Memory B cell (primary cell): ENCODE data around the gene GFI1.
"Not testable (repeated sequence)": the region's sequence is repeated elsewhere in the genome, so short reads cannot be mapped to it uniquely, and the experiment has no call there.

Experiments
- ATAC-seq: fragments of 150-1000 bp; cut with Tn5 transposase; 2 replicates; pipeline ENCODE4 v1.10.0; 2021; ENCODE audit warnings: low read depth, mild to moderate bottlenecking, moderate library complexity
- DNase-seq, 2 donors: peaks; one replicate each; pipeline ENCODE4 v3.0.0; 2022; ENCODE audit warnings: low spot score in 2 of 2
- H3K27ac Mint-ChIP-seq: one replicate; pipeline ENCODE4 v1.8.0; 2022; ENCODE audit warnings: mild to moderate bottlenecking, moderate library complexity, mixed read lengths
- H3K27me3 Mint-ChIP-seq: one replicate; pipeline ENCODE4 v1.8.0; 2022; ENCODE audit warnings: mixed read lengths
- H3K36me3 Mint-ChIP-seq: one replicate; pipeline ENCODE4 v1.8.0; 2022; ENCODE audit warnings: mild to moderate bottlenecking, mixed read lengths
- H3K4me1 Mint-ChIP-seq: one replicate; pipeline ENCODE4 v1.8.0; 2022; ENCODE audit warnings: mixed read lengths
- H3K4me3 Mint-ChIP-seq: one replicate; pipeline ENCODE4 v1.8.0; 2022; ENCODE audit warnings: mild to moderate bottlenecking, moderate library complexity, mixed read lengths
- H3K9me3 Mint-ChIP-seq: one replicate; pipeline ENCODE4 v1.8.0; 2022; ENCODE audit warnings: mixed read lengths

Gene GFI1

GRCh38 chr1:92486251-92487077, at the start of gene GFI1:
Gene GFI1, minus strand, starts transcription at chr1:92486925. Its CDS starts 3,438 bp downstream, at chr1:92483487.
- H3K4me3 Mint-ChIP-seq: peak within 1 kb of the TSS; percentile 84

DNA sequence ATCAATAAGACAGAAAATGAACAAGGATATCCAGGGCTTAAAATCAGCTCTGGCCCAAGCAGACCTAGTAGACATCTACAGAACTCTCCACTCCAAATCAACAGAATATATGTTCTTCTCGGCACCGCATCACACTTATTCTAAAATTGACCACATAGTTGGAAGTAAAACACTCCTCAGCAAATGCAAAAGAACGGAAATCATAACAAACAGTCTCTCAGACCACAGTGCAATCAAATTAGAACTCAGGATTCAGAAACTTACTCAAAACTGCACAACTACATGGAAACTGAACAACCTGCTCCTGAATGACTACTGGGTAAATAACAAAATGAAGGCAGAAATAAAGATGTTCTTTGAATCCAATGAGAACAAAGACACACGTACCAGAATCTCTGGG, 45.6 kb upstream of the GFI1 start:
- not testable (repeated sequence) for DNase-seq, H3K9me3 Mint-ChIP-seq, ATAC-seq, H3K27me3 Mint-ChIP-seq, H3K4me3 Mint-ChIP-seq, H3K27ac Mint-ChIP-seq
- Mint-ChIP-seq H3K36me3 (peaks cover 21% of the 10 kb centered on the region), H3K4me1 (peaks cover 17% of the 10 kb centered on the region)

More at GRCh38 chr1:92486251-92487077, at the start of gene GFI1:
- Mint-ChIP-seq H3K27ac (no peak within 1 kb of the TSS), H3K27me3 (peaks cover 28% of the 10 kb centered on the region), H3K9me3 (no peaks in the 10 kb centered on the region), H3K4me1 (peaks cover 25% of the 10 kb centered on the region), H3K36me3 (no peaks in the 10 kb centered on the region)
- ATAC-seq: no peak
- peak in 1 of 2 donors; percentile 24 for DNase-seq

GRCh38 chr1:92531939-92532338, 45.2 kb upstream of the GFI1 start:
- not testable (repeated sequence) for H3K9me3 Mint-ChIP-seq, H3K27me3 Mint-ChIP-seq, H3K27ac Mint-ChIP-seq, H3K4me3 Mint-ChIP-seq, DNase-seq, ATAC-seq
- peaks cover 21% of the 10 kb centered on the region for H3K36me3 Mint-ChIP-seq
- H3K4me1 Mint-ChIP-seq: peaks cover 17% of the 10 kb centered on the region

DNA sequence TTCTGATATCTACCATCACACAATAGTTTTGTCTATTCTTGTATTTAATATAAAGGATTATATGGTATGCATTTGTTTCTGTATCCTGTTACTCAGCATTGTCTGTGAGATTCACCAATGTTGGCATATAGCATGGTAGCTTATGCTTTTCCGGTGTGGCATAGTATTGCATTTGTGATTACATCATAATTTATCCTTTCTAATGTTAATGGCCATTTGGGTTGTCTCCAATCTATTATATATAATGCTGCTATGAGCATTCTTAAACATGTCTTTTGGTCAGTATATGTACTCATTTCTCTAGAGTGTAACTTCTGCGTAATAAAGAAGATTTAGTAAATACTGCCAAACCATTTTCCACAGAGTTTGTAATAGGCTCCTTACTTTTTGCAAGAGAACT, 40.9 kb upstream of the GFI1 start:
- DNase-seq (no peak), ATAC-seq (no peak)
- Mint-ChIP-seq H3K27ac (no peak overlapping the region), H3K9me3 (no peaks in the 10 kb centered on the region), H3K4me3 (no peak overlapping the region), H3K36me3 (peaks cover 18% of the 10 kb centered on the region), H3K27me3 (no peaks in the 10 kb centered on the region), H3K4me1 (peaks cover 6% of the 10 kb centered on the region)

GRCh38 chr1:92524944-92525590, 38.3 kb upstream of the GFI1 start:
- not testable (repeated sequence) for ATAC-seq, H3K27ac Mint-ChIP-seq, H3K9me3 Mint-ChIP-seq, DNase-seq, H3K27me3 Mint-ChIP-seq, H3K4me3 Mint-ChIP-seq, H3K4me1 Mint-ChIP-seq
- peaks cover 13% of the 10 kb centered on the region for H3K36me3 Mint-ChIP-seq

GRCh38 chr1:92519043-92519442, 32.3 kb upstream of the GFI1 start:
- no peak overlapping the region for H3K27ac Mint-ChIP-seq
- H3K36me3 Mint-ChIP-seq: peaks cover 13% of the 10 kb centered on the region
- ATAC-seq: no peak

GRCh38 chr1:92516574-92516973, 29.8 kb upstream of the GFI1 start:
- DNase-seq (no peak), ATAC-seq (no peak)
- no peak overlapping the region for H3K27ac Mint-ChIP-seq
- H3K4me1 Mint-ChIP-seq: no peaks in the 10 kb centered on the region
- H3K4me3 Mint-ChIP-seq: no peak overlapping the region
- no peaks in the 10 kb centered on the region for H3K27me3 Mint-ChIP-seq
- H3K36me3 Mint-ChIP-seq: peaks cover 20% of the 10 kb centered on the region
- H3K9me3 Mint-ChIP-seq: no peaks in the 10 kb centered on the region

More at GRCh38 chr1:92519043-92519442, 32.3 kb upstream of the GFI1 start:
- Mint-ChIP-seq H3K4me1 (no peaks in the 10 kb centered on the region), H3K4me3 (no peak overlapping the region), H3K9me3 (no peaks in the 10 kb centered on the region), H3K27me3 (no peaks in the 10 kb centered on the region)
- DNase-seq: no peak

- no peak for DNase-seq
- Mint-ChIP-seq H3K4me3 (no peak overlapping the region), H3K27ac (no peak overlapping the region), H3K9me3 (no peaks in the 10 kb centered on the region), H3K27me3 (no peaks in the 10 kb centered on the region), H3K4me1 (no peaks in the 10 kb centered on the region), H3K36me3 (peaks cover 20% of the 10 kb centered on the region)
- no peak for ATAC-seq
These were observed 29.1 kb upstream of the GFI1 start for GRCh38 chr1:92515796-92516201.

DNA sequence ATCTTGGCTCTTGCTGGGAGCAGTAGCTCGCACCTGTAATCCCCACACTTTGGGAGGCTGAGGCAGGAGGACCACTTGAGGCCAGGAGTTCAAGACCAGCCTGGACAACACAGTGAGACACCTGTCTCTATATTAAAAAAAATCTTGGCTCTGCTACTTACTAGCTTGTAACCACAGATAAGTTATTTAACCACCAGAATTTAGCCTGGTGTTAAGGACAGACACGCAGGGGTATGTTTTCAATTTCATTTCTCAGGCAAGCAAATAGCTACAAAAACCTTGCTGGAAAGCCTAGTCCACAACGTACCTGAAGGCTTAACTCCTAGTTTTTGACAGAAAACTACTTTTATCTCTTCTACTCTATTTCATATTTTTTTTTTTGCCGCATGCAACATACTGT, 24.8 kb upstream of the GFI1 start:
- no peaks in the 10 kb centered on the region for H3K4me1 Mint-ChIP-seq
- no peak overlapping the region for H3K4me3 Mint-ChIP-seq
- peaks cover 10% of the 10 kb centered on the region for H3K36me3 Mint-ChIP-seq
- no peak for ATAC-seq
- no peak for DNase-seq
- no peaks in the 10 kb centered on the region for H3K27me3 Mint-ChIP-seq
- no peaks in the 10 kb centered on the region for H3K9me3 Mint-ChIP-seq
- H3K27ac Mint-ChIP-seq: no peak overlapping the region

GRCh38 chr1:92509619-92510018, 22.9 kb upstream of the GFI1 start:
- H3K9me3 Mint-ChIP-seq: no peaks in the 10 kb centered on the region
- no peak overlapping the region for H3K27ac Mint-ChIP-seq
- H3K4me1 Mint-ChIP-seq: peaks cover 3% of the 10 kb centered on the region
- H3K36me3 Mint-ChIP-seq: peaks cover 6% of the 10 kb centered on the region
- H3K27me3 Mint-ChIP-seq: no peaks in the 10 kb centered on the region
- DNase-seq: no peak
- ATAC-seq: no peak
- no peak overlapping the region for H3K4me3 Mint-ChIP-seq

- Mint-ChIP-seq H3K4me3 (no peak overlapping the region), H3K4me1 (peaks cover 11% of the 10 kb centered on the region), H3K9me3 (no peaks in the 10 kb centered on the region), H3K27ac (no peak overlapping the region), H3K27me3 (no peaks in the 10 kb centered on the region), H3K36me3 (no peaks in the 10 kb centered on the region)
- ATAC-seq (no peak), DNase-seq (no peak)
These were observed 18.4 kb upstream of the GFI1 start for GRCh38 chr1:92505015-92505692.

- Mint-ChIP-seq H3K27me3 (no peaks in the 10 kb centered on the region), H3K4me3 (no peak overlapping the region), H3K9me3 (no peaks in the 10 kb centered on the region), H3K36me3 (no peaks in the 10 kb centered on the region), H3K27ac (no peak overlapping the region), H3K4me1 (peaks cover 11% of the 10 kb centered on the region)
- DNase-seq: no peak
- ATAC-seq: no peak
These were observed 17.7 kb upstream of the GFI1 start for GRCh38 chr1:92504291-92505014.

- no peak overlapping the region for H3K27ac Mint-ChIP-seq
- H3K4me3 Mint-ChIP-seq: no peak overlapping the region
- peaks cover 11% of the 10 kb centered on the region for H3K4me1 Mint-ChIP-seq
- no peaks in the 10 kb centered on the region for H3K9me3 Mint-ChIP-seq
- no peaks in the 10 kb centered on the region for H3K36me3 Mint-ChIP-seq
- DNase-seq (no peak), ATAC-seq (no peak)
- H3K27me3 Mint-ChIP-seq: no peaks in the 10 kb centered on the region
These were observed 17.2 kb upstream of the GFI1 start for GRCh38 chr1:92503926-92504285.
